Measurements from ENCODE around the gene ARHGAP22.

ARHGAP22 gene

DNA sequence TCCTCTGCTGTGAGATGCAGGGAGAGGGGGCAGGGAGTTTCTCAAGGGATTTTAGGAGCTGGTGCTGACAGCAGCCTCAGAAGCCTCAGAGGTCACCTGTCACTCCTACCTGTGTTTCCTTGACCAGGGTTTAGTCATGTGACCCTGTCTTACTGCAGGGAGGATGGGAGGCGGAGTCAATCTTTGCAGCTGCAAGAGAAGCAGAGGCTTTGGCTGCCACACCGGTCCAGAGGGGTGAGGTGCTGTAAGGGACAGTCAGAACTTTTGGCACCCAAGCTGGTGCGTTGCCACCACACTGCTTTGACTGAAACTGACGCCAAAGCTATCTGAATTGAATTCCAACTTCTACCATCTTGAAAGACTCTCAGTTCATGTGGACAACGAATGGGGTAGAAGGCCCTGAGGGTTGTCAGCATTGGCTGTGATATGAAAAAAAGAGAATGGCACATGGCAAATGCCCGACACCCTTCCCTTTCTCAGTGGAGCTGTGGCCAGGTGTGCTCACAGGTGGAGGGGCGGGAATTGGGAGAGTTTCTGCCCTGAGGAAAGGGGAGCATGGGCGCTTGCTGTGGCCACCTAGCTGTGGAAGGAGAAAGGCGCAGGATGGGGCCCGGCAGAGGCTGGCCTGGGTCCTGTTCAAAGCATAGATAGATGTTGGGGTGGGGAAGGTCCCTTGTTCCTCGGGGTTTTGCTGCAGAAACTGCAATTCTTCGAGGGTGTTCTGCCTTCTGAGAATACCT, 69.3 kb downstream of the ARHGAP22 start:
- DNase-seq (ENCODE audit: low read depth in 1 of 2, low spot score in 1 of 2) = no peak

DNA sequence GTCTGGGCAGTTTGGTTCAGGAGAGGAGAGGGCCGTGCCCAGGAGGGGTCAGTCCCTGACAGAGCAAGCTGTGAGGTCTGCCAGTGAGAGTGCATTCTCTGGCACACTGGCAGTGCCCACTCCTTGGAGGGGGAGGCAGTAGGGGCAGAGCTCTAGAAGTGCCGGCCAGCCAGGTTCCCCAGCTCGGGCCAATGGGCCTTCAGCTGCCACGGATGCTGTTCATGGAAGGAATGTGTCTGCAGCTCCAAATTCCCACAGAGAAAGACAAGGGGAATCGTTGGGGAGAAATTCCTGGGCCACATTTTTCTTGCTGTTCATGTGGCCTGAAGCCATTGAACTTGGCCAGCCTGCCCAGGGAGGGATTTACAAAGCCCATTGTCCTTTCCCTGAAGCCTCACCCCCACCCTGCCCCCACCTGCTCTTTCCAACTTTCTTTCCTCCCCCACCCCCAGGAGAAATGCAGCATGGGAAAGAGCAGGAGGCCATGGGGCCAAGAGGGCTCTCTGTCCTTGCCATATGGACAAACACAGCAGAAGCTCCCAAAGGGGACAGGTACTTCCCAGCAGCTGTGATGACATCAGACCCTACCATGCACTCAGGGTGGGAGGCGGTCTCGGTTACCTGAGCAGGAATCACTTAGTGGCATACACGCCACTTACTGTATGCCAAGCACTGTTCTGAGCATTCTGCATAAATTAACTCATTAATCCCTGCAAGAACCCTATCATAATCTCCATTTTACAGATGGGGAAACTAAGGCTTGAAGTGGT, 70.7 kb downstream of the ARHGAP22 start:
- no peak for DNase-seq (ENCODE audit: low read depth in 1 of 2, low spot score in 1 of 2)

DNA sequence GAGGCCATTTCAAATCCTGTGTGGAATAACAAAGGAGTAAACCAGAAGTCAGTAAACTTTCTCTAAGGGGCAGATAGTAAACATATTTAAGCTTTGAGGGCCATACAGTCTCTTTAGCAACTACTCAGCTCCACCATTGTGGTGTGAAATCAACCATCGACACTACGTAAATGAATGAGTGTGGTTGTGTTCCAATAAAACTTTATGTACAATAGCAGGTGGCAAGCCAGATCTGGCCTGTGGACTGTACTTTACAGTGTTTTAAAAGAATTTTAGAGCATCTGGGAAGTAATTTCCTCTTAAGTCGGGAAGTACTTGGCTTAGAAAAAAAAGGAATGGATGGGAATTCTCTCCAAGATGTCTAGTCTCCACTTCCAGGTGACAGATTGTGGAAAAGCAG, 71.3 kb downstream of the ARHGAP22 start:
- DNase-seq (ENCODE audit: low read depth in 1 of 2, low spot score in 1 of 2) = no peak

DNA sequence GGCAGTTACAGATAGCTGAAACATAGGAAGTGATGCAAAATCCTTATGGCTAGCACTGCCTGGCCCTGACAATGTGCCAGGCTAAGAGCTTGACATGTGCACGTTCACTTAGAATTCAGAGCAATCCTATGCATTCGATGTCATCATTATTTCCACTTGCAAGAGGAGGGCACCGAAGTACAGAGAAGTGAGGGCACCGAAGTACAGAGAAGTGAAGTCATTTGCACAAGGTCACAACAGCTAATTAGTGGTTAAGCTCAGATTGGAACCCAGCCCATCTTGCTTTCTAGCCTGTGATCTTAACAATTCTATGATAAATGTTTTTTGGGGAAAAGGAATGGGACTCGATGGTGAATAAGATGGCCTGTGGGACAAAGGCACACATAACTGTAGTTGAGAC, 73.4 kb downstream of the ARHGAP22 start:
- DNase-seq (ENCODE audit: low read depth in 1 of 2, low spot score in 1 of 2) = no peak

DNA sequence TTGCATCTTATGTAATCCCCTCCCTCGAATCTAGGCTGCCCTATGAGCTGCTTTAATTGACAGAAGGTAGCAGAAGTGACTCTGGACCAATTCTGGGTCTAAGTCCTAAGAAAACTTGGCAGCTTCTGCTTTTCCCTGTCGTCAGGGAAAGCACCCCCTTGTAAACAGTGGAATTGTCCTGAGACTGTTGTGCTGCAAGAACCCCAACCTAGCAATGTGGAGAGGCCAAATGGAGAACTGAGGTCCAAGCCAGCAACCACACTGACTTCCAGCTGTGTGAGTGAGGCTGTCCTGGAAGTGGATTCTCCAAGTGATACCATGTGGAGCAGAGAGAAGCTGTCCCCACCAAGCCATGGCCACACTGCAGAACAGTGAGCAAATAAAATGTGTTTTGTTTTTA, 75.5 kb downstream of the ARHGAP22 start:
- DNase-seq (ENCODE audit: low read depth in 1 of 2, low spot score in 1 of 2) = no peak

DNA sequence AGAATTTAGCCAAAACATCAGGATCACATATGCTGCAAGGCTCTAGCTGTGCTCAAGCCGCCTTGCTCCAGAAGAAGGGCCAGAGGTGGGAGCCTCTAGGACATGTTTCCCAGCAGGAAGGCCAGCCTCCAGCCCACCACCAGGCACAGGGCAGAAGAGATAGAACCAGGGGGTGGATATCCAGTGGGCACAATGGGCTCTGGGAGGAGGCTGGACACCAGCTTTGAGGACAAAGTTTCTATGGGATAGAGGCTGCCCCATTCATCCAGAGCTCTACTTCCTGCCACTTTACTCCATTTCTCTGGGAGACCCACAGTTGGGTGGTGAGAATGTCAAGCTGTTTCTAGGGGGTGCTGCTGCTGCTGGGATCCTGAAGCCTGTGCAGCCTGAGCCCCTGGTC, 77.1 kb downstream of the ARHGAP22 start:
- DNase-seq (ENCODE audit: low read depth in 1 of 2, low spot score in 1 of 2) = no peak

DNA sequence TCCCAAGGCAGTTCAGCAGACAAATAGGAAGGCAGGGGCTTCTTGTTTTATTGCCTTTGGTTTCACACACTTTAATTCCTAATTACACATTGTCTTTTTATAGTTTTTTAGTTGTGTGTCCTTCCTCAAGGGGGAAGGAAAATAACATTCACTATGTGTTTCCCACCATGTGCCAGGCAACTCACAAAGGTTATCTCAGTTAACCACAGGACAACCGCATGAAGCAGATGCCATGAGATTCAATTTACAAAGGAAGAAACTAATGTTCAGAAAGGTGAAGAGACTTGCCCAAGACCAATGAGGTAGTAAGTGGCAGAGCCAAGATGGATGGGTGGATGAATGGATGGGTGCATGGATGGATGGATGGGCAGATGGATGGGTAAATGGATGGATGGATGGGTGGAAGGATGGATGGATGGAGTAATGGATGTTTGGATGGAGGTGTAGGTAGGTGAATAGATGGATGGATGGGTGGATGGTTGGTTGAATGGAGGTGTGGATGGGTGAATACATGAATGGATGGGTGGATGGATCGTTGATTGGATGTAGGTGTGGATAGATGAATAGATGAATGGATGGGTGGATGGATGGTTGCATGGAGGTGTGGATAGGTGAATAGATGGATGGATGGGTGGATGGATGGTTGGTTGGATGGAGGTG, 77.9 kb downstream of the ARHGAP22 start:
- DNase-seq (ENCODE audit: low read depth in 1 of 2, low spot score in 1 of 2) = no peak

DNA sequence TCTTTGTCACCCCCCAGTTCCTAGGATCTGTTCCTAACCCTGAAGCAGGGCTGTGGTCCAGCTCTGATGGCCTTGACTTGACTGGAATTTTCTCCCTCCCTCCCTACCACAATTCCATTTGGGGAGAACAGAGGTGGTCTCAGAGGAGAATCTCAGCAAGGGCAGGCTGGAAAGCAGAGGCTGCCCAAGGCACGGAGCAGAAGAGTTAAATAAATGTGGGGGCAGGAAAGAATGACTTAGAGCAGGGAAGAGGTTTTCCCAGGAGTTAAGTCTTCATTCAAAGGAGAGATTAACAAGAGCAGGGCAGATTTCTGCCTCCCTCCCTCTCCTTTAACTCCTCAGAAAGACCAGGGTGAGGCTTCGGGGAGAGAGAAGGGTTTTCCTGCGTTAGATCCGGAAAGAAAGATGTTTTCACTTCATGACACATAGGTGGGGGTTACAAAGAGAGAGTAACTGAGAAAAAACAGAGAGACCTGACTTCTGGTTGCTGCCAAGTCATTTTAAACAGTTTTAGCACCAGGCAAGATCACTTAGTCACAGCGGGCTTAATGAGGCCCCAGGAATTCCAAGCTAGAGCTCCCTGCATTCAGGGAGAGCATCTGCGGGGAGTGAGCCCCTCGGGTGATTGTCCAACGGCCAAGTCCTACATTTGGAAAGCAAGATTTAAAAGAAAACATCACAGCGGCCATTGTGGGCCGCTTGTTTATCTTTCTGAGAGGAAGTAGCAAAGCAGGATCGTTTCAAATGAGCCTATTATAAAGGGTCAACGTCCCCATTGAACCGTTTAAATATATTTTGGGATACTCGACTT, 78.7 kb downstream of the ARHGAP22 start:
- no peak for DNase-seq (ENCODE audit: low read depth in 1 of 2, low spot score in 1 of 2)

DNA sequence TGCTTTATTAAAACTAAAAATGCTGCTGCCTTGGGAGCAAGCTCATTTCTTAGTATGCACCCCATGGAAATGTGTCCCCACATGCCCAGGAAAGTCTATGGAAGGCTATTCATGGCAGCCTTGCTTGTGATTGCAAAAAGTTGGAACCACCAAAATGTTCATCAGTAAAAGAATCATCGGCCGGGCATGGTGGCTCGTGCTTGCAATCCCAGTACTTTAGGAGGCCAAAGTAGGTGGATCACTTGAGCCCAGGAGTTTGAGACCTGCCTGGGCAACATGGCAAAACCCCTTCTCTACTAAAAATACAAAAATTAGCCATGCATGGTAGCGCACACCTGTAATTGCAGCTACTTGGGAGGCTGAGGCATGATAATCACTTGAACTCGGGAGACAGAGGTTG, 79.8 kb downstream of the ARHGAP22 start:
- no peak for DNase-seq (ENCODE audit: low read depth in 1 of 2, low spot score in 1 of 2)

DNA sequence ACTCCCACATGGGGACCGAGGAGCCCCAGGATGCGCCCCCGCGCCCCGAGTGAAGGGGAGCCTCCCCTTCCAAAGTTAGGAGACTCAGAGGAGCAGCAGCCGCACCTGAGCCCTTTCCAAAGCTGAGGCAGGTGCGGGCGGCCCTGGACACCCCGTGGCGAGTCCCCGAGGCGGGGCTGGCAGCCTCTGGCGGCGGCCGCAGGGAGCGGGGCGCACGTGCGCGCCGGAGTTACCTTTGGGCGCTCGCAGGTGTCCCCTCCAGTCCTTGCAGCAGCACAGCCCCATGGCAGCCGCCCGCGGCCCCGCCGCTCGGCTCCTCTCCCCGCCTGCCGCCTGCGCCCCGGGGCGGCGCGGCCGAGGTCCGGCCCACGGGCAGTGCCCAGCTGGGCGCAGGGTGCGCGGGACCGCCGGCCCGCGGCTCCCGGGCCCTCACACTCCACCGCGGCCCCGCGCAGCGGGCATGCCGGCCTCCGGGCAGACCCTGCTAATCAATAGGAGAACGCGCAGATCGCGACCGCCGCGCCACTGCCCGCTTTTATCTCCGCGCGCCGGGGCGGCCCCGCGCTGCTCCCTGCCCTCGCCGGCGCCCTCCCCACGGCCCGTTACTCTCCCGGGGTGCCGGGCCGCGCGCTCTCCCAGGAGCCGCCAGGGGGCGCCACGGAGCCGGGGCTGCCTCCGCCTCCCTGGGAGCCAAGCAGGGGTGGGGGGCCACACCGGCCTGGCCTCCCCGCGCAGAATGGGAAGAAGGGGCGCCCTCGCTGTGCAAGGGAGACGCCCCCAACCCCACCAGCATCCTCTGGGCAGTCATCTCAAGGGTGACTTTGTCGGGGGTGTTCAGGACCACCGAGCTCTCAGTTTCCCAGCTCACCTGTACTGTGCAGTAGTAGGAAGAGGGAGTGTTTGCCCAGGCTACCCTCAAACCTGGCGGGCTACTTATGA, 80.8 kb downstream of the ARHGAP22 start:
- DNase-seq (ENCODE audit: low read depth in 1 of 2, low spot score in 1 of 2) = no peak

DNA sequence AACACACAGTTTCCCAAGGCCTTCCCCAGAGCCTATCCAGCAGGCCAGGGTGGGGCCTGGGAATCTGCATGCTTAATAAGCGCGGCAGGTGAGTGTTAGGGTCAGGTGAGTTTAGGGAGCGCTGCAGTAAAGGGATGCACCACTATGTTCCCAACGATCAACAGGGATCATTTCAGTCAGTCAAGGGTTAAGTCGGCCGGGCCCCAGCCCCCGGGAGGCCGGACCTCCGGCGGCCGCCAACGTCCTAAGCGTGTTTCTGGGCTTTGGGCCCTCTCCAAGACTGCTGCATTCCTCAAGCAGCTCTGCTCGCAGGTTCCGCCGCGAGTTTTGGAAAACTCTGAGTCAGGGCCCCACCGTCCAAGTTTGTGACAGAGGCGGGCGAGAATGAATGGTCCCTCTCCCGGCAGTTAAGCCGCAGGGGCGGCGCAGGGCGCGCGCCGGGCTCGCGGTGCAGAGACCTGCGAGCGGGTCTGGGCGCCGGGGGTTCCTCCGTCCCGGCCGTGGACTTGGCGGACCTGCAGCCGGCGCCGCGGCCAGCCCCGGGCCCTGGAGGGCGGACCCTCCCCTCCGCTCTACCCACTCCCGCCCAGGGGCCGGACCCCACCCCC, 81.6 kb downstream of the ARHGAP22 start:
- no peak for DNase-seq (ENCODE audit: low read depth in 1 of 2, low spot score in 1 of 2)

DNA sequence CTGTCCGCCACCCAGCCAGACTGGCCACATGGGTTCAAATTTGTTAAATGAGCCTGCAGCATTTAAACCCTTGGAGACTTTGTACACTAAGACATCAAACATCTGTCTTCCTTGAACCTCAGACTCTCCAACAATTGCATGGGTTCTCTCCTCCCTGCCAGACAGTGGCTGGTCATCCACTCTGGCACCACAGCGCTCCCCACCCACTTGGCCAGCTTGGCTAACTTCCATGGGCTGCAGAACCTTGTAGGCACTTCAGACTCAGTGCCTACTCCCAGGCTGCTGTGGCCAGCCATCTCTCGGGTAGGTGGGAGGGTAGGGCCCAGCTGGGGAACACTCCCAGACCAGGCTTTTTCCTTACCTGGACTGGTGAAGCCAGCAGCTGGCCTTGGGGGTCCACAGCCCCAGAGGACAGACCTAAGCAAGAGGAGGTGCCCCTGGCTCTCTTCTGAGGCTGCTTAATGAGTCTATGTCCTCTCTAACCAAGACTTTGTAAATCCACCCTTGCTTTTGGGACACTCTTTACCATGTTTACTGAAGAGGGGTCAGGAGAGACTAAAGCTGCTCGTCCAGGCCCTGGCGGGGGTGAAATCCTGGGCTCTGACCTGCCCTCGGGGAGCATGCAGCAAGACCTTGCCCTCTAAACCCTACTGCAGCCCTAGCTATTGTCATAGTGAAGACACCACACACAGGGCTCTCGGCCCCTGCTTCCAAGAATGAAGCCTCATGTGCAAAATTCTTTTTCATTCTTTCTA, 82.7 kb downstream of the ARHGAP22 start:
- DNase-seq (ENCODE audit: low read depth in 1 of 2, low spot score in 1 of 2) = no peak

DNA sequence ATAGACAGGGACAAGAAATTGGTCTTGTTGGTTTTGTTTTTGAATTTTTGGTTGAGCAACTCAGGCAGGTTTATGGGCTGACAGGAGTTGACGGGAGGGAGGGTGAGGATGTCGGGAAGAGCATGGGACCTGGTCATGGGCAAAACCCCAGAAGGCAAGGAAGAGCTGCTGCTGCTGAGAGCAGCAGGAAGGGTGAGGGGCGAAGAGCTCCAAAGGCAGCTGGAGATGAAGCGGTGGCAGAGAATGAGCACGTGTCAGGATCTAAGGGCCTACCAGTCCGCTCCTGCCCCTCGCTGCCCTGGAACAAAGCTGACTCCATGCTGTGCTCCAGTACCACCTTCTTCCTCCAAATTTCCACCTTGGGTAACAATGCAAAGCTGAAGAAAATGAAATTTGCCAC, 84.3 kb downstream of the ARHGAP22 start:
- DNase-seq (ENCODE audit: low read depth in 1 of 2, low spot score in 1 of 2) = no peak

DNA sequence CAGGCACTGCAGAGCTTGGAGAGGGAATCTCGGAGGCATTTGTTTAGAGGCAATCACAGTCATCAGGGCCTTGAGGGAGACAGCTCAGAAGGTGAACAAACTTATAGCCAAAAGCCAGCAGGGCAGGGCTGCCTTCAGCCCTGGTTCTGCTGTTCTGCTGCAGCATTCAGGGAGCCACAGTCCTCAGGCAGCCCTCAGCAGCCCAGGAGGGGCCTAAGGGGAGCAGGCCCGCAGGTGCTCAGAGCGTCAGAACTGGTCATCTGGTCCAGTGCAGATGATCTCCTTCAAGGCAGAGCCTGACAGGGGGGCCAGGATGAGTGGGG, 84.7 kb downstream of the ARHGAP22 start:
- no peak for DNase-seq (ENCODE audit: low read depth in 1 of 2, low spot score in 1 of 2)

DNA sequence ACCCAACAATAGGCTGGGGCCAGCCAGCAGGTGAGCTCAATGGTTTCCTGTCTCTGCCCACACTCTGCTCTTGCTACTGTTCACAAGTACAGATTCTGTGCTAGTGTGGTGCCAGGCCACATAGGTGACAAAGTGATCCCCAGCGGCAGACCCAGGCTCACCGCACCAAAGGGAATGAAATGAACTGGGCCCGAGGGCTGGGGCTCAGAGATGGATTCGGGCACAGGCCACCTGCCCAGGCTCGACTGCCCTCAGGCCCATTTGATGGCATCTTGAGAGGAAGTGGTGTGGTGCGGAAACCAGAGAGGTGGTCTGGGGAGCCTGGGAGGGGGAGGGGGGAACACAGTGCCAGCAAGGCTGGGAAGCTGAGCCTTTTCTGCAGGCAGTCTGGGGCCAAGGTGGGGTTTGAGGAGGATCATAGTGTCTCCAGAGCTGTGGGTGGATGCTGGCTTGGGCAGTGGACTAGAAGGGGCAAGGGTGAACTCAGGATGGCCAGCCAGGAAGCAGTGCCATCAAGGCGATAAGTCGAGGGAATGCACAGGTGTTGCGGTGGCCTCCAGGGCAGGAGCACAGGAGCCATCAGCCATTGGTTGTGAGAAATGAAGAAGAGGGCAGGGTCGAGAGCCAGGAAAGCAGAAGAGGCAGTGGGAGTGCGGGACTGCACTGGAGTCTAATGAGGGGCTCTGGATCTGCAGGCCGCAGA, 85.2 kb downstream of the ARHGAP22 start:
- no peak for DNase-seq (ENCODE audit: low read depth in 1 of 2, low spot score in 1 of 2)

DNA sequence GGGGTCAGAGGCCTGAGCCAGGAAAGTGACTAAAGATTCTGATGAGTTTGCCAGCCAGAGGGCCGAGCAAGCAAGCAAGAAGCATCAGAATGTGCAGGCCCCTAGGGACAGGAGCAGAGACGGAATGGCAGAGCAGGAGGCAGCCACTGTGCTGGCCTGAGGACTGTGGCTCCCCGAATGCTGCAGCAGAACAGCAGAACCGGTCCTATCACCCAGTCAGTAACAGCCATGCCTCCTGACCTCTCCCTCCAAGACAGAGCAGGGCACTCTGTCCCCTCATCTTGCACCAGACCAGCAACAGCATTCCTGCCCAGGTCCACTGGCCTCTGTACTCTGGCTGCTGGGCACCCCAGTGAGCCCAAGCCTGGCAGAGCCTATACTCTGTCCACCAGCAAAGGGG, 85.9 kb downstream of the ARHGAP22 start:
- no peak for DNase-seq (ENCODE audit: low read depth in 1 of 2, low spot score in 1 of 2)

DNA sequence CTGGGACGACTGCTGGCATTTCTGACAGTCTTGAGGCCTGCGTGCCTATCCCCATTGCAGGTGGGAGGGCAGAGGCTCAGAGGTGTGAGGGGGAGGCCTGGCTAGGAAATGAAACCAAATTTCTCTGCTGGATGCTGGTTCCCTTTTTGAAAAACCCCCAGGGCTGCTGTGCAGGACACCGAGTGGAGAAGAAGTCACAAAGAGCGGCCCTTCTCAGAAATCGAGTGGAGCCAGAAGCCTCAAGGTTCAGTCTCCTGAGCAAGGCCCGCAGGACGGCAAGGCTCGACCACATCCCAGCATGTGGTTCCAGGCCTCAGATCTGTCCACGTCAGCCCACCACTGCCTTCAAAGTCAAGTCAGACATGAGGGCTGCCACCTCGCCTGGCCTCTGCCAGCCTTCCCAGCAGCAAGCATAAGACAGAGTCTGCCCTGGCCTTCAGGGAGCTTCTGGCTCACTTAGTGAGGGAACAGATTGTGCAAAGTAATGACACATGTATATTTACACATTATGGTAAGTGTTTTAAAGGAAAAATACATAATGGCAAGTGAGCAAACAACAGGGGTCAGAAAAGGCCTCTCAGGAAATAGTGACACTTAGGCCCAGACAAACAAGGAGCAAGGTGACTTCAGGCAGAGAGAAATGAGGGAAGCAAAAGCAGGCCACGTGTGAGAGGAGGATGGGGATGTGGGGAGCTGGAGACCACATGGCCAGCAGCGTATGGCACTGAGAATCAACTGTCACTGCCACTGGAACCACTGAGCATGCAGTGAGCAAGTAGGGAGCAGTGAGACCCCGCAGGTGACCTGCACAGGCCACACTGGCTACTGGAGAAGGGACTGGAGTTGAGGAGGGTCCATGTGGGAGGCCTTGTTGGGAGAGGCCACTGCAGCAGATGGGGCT, 86.7 kb downstream of the ARHGAP22 start:
- DNase-seq (ENCODE audit: low read depth in 1 of 2, low spot score in 1 of 2) = no peak

DNA sequence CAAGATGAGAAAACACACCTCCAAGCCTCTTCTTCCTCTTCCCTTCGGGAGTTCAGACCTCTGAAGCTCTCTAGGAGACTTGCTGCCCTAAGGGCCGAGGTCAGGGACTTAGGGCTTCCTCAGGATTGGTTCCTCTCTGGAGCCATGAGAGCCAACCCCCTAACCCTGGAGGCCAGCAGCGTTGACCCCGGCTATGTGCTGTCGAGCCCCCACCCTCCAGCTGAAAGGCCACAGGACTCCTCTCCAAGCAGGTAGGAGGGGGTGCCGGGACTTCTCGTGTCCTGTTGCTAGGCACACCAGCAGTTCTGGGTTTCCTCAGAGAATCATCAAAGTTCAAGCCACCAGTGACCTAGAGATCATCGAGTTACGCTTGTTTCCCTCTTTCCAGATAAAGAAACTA, 87.4 kb downstream of the ARHGAP22 start:
- no peak for DNase-seq (ENCODE audit: low read depth in 1 of 2, low spot score in 1 of 2)

All from activated CD4-positive, alpha-beta T cell treated with anti-CD3 and anti-CD28 coated beads, Interleukin-2, amount 50 U/mL, for 24 hours (primary cell).